Transverse colon (tissue), 4 donors: ENCODE results near the gene PALLD. TPM values are rescaled to one million over a fixed set of nuclear protein-coding genes. Genes with fewer than 3 reads are reported as not detected.

Experiments used
- DNase-seq: peaks from one replicate; pipeline ENCODE4 v3.0.0-alpha.2; 2019
- H3K27ac ChIP-seq, 4 donors: fragments of 200-600 bp; sonication (generic); 2 replicates each; pipeline ENCODE4 v1.5.1; 2016 to 2018; ENCODE audit warnings: inconsistent platforms in 4 of 4
- H3K27me3 ChIP-seq: fragments of 200-600 bp; sonication (generic); 2 replicates; pipeline ENCODE4 v1.5.1; 2017; ENCODE audit warnings: inconsistent platforms
- H3K36me3 ChIP-seq, 4 donors: fragments of 200-600 bp; sonication (generic); 2 replicates each; pipeline ENCODE4 v1.5.1; 2017 to 2019; ENCODE audit warnings: inconsistent platforms in 4 of 4
- H3K4me1 ChIP-seq, 4 donors: fragments of 200-600 bp; sonication (generic); 2 replicates each; pipeline ENCODE4 v1.5.1; 2017 to 2020; ENCODE audit warnings: inconsistent platforms in 4 of 4
- H3K4me3 ChIP-seq, 4 donors: fragments of 200-600 bp; sonication (generic); 1 replicate in 1 of 4; 2 replicates in 3 of 4; pipeline versions ENCODE4 v1.5.1 to v1.6.1; 2017 to 2019; ENCODE audit warnings: inconsistent platforms in 4 of 4
- H3K9me3 ChIP-seq, 2 donors: fragments of 200-600 bp; sonication (generic); 2 replicates each; pipeline ENCODE4 v1.5.1; 2017 to 2019; ENCODE audit warnings: inconsistent platforms in 2 of 2
- EP300 ChIP-seq: sonication (generic); formaldehyde crosslinking; IDR thresholded peaks from one replicate; pipeline ENCODE4 v1.6.1; 2017; ENCODE audit warnings: antibody characterized with exemption, low read depth
- POLR2A ChIP-seq: fragments of 450-650 bp; IDR thresholded peaks from one replicate; pipeline ENCODE4 v1.6.1; 2016; ENCODE audit warnings: antibody characterized with exemption, mild to moderate bottlenecking, moderate library complexity
- POLR2AphosphoS5 ChIP-seq, 3 donors: sonication (generic); formaldehyde crosslinking; IDR thresholded peaks; one replicate each; pipeline ENCODE4 v1.6.1; 2016; ENCODE audit warnings: antibody characterized with exemption in 3 of 3
- WGBS, 2 donors: methylation state at CpG; one replicate each; pipeline ENCODE4 v1.1.5; 2018; ENCODE audit warnings: low coverage in 1 of 2; 5-methylcytosine and 5-hydroxymethylcytosine counted together
- in situ Hi-C, 4 donors: fragments of 200-750 bp; cut with MboI; loops; one replicate each; pipeline versions ENCODE4 v1.15.0 to v1.15.1; 2017; ENCODE audit warnings: low sequenced_read_pairs in 3 of 4, low pct_ligation_motif_present in 1 of 4, low pct_unique_long_range_greater_than_20kb in 1 of 4
- intact Hi-C: fragments of 100-400 bp; cut with DNase I; formaldehyde crosslinking; loops from one replicate; pipeline ENCODE4 v1.15.1; 2023; ENCODE audit warnings: low total_unique reads
- total RNA-seq, 4 donors: library from RNA; depleted of rRNA; stranded (reverse); fragments of >200 nt; gene quantifications; one replicate each; pipeline ENCODE4 v1.1.0, GENCODE V29; 2016
- TF ChIP-seq, protein P1 (sequence below), 5 experiments: fragments of 200-600 bp in 3 of 5; fragments of 450-650 bp in 2 of 5; sonication (generic) in 3 of 5; IDR thresholded peaks; 1 replicate in 2 of 5; 2 replicates in 3 of 5; pipeline ENCODE4 v1.5.1; 2016 to 2017; ENCODE audit warnings: antibody characterized with exemption in 5 of 5, inconsistent platforms in 3 of 5, mild to moderate bottlenecking in 2 of 5, moderate library complexity in 1 of 5

Gene PALLD
- total RNA-seq, 4 donors from 2014 or later, result 230 to 309 (median 278) TPM

DNA sequence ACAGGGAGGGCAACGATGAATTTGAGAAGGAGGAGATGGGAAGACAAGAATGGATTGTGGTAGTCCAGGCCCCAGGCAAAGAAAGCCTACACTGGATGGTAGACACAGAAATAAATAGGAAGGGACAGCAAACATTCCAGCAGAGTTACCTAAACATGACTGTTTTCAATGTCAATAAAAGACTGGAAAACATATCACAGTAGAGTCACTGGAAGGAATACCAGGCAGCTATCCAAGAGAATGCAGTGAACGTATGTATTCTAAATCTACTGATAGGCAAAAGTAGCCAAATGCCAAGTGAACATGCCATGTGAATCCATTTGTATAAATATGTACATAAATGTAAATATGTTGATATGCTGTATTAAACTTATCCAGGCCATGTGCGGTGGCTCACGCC is 183.0 kb downstream of the PALLD start:
- in situ Hi-C loops (no loop called here), intact Hi-C loops (no loop called here)
- Histone ChIP-seq H3K4me1 (peaks cover 0 to under 1% (median 0%) of the 10 kb centered on the region in 4 donors), H3K27me3 (no peaks in the 10 kb centered on the region), H3K36me3 (peaks cover 0 to 3% (median 0%) of the 10 kb centered on the region in 4 donors), H3K27ac (no peak overlapping the region), H3K9me3 (no peaks in the 10 kb centered on the region), H3K4me3 (no peak overlapping the region)
- TF ChIP-seq POLR2A (no peak), POLR2AphosphoS5 (IDR thresholded peaks at IDR 0.05) (no peak), EP300 (no peak)
- TF ChIP-seq, protein P1, sequence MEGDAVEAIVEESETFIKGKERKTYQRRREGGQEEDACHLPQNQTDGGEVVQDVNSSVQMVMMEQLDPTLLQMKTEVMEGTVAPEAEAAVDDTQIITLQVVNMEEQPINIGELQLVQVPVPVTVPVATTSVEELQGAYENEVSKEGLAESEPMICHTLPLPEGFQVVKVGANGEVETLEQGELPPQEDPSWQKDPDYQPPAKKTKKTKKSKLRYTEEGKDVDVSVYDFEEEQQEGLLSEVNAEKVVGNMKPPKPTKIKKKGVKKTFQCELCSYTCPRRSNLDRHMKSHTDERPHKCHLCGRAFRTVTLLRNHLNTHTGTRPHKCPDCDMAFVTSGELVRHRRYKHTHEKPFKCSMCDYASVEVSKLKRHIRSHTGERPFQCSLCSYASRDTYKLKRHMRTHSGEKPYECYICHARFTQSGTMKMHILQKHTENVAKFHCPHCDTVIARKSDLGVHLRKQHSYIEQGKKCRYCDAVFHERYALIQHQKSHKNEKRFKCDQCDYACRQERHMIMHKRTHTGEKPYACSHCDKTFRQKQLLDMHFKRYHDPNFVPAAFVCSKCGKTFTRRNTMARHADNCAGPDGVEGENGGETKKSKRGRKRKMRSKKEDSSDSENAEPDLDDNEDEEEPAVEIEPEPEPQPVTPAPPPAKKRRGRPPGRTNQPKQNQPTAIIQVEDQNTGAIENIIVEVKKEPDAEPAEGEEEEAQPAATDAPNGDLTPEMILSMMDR (IDR thresholded peaks at IDR 0.05), result no peak
- 74 to 87% methylated on average over 3 to 4 of the region's 4 CpGs for WGBS, 2 donors
- no peak for DNase-seq

GRCh38 chr4:168682898-168683500 is 186.1 kb downstream of the PALLD start:
- Histone ChIP-seq H3K9me3 (no peaks in the 10 kb centered on the region), H3K4me3 (no peak overlapping the region), H3K27ac (no peak overlapping the region), H3K36me3 (peaks cover 0 to 7% (median 0%) of the 10 kb centered on the region in 4 donors), H3K4me1 (no peaks in the 10 kb centered on the region), H3K27me3 (no peaks in the 10 kb centered on the region)
- intact Hi-C loops (no loop called here), in situ Hi-C loops (no loop called here)
- no peak for TF ChIP-seq EP300
- TF ChIP-seq POLR2AphosphoS5 (IDR thresholded peaks at IDR 0.05), result no peak
- TF ChIP-seq, protein P1 (IDR thresholded peaks at IDR 0.05), result no peak
- no peak for TF ChIP-seq POLR2A
- WGBS, 2 donors, result 69 to 77% methylated on average over 3 of the region's 3 CpGs
- DNase-seq, result no peak

DNA sequence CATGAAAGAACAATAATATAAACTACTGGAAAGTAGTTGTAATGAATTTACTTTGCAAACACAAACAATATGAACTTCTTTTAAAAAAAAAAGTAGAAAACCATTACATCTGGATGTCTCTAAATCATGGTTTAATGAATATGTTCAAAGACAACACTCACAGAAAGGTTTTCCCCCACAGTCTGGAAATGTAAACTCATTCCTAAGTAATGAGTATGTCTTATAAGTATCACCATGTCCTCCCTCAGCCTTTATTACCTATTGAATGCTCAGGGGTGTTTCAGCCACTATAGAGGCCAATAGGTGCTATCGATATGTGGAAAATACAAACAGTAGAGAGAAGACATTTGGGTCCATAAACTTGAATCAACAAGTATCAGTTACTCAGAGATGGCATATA is 186.7 kb downstream of the PALLD start:
- no peak for TF ChIP-seq POLR2A
- no peak for TF ChIP-seq EP300
- TF ChIP-seq, protein P1 (IDR thresholded peaks at IDR 0.05), result no peak
- no peak for TF ChIP-seq POLR2AphosphoS5 (IDR thresholded peaks at IDR 0.05)
- Histone ChIP-seq H3K4me3 (no peak overlapping the region), H3K27me3 (no peaks in the 10 kb centered on the region), H3K4me1 (no peaks in the 10 kb centered on the region), H3K27ac (no peak overlapping the region), H3K36me3 (peaks cover 0 to 7% (median 0%) of the 10 kb centered on the region in 4 donors), H3K9me3 (no peaks in the 10 kb centered on the region)
- no peak for DNase-seq
- intact Hi-C loops (no loop called here), in situ Hi-C loops (no loop called here)
- WGBS, 2 donors, result 94 to 100% methylated on average over 1 of the region's 1 CpG

- H3K4me1 ChIP-seq, result peaks cover 0 to 8% (median 2%) of the 10 kb centered on the region in 4 donors
- intact Hi-C loops, result no loop called here
- H3K4me3 ChIP-seq, result no peak overlapping the region
- TF ChIP-seq POLR2A (no peak), EP300 (no peak), POLR2AphosphoS5 (IDR thresholded peaks at IDR 0.05) (no peak)
- TF ChIP-seq, protein P1 (IDR thresholded peaks at IDR 0.05), result no peak
- in situ Hi-C loops, result no loop called here
- WGBS, 2 donors, result 74 to 78% methylated on average over 8 of the region's 8 CpGs
- H3K27me3 ChIP-seq, result no peaks in the 10 kb centered on the region
- no peak overlapping the region for H3K27ac ChIP-seq
- peaks cover 0 to 7% (median 0%) of the 10 kb centered on the region in 4 donors for H3K36me3 ChIP-seq
- H3K9me3 ChIP-seq, result no peaks in the 10 kb centered on the region
- no peak for DNase-seq
These were observed 188.4 kb downstream of the PALLD start for GRCh38 chr4:168685136-168685809.
